ENCODE measurements around the gene TPSG1.

DNA sequence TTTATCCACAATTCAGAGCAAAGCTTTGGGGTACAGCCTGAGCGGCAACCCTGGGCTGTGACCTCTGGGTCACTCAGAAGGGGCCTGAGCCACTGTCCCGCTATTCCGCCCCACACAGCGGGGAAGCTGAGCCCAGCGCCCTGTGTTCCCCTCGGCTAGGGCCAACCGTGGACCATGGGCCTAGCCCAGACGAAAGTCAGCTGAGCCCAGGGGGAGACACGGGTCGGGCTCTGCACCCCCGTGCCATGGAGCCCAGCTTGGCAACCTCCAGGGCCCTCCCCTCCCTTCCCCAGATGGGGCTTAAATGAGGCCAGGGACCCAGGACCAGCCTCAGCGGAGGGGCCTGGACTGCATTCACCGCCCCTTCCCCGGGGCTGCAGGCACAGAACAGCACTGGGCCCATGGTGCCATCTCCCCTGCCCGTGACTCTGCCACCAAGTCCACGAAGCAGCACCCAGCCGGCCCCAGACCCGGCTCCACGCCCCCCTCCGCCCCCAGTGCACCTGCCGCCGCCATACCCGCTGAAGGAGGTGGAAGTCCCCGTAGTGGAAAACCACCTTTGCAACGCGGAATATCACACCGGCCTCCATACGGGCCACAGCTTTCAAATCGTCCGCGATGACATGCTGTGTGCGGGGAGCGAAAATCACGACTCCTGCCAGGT is 32.6 kb upstream of the TPSG1 start:
- no peak for TF ChIP-seq EZH2 (IDR thresholded peaks at IDR 0.05; ENCODE audit: borderline replicate concordance, low read length)
- TF ChIP-seq, protein P1, sequence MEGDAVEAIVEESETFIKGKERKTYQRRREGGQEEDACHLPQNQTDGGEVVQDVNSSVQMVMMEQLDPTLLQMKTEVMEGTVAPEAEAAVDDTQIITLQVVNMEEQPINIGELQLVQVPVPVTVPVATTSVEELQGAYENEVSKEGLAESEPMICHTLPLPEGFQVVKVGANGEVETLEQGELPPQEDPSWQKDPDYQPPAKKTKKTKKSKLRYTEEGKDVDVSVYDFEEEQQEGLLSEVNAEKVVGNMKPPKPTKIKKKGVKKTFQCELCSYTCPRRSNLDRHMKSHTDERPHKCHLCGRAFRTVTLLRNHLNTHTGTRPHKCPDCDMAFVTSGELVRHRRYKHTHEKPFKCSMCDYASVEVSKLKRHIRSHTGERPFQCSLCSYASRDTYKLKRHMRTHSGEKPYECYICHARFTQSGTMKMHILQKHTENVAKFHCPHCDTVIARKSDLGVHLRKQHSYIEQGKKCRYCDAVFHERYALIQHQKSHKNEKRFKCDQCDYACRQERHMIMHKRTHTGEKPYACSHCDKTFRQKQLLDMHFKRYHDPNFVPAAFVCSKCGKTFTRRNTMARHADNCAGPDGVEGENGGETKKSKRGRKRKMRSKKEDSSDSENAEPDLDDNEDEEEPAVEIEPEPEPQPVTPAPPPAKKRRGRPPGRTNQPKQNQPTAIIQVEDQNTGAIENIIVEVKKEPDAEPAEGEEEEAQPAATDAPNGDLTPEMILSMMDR (conservative IDR thresholded peaks at IDR 0.05 in 1 of 2, IDR thresholded peaks at IDR 0.05 in 1 of 2; ENCODE audit: extremely low read depth in 1 of 2, insufficient read depth in 1 of 2, low read depth in 1 of 2, low read length in 2 of 2), result no peak

All from mammary epithelial cell (primary cell).